Mononuclear cell (primary cell): ENCODE measurements around the gene TMEM184C. TPM values are rescaled to one million over a fixed set of nuclear protein-coding genes. Genes with fewer than 3 reads are reported as not detected.

Source experiments
- H3K27me3 ChIP-seq: 2 replicates; pipeline ENCODE4 v1.6.0; 2011; ENCODE audit warnings: low read length, control low read depth; ENCODE audit not compliant: insufficient read depth
- H3K4me1 ChIP-seq: 2 replicates; pipeline ENCODE4 v1.5.1; 2011; ENCODE audit warnings: mild to moderate bottlenecking, low read length, control low read depth; ENCODE audit not compliant: insufficient read depth
- H3K4me3 ChIP-seq: 2 replicates; pipeline ENCODE4 v1.5.1; 2011; ENCODE audit warnings: mild to moderate bottlenecking, low read length, moderate library complexity
- H3K9me3 ChIP-seq: 2 replicates; pipeline ENCODE4 v1.5.1; 2011; ENCODE audit warnings: low read depth, mild to moderate bottlenecking, control low read depth, low read length
- total RNA-seq: library from RNA; depleted of rRNA; stranded (reverse); fragments of >200 nt; gene quantifications from one replicate; pipeline ENCODE4 v1.2.3, GENCODE V29; 2012

The TMEM184C gene
- total RNA-seq, 1 donor, result 26.0 TPM

DNA sequence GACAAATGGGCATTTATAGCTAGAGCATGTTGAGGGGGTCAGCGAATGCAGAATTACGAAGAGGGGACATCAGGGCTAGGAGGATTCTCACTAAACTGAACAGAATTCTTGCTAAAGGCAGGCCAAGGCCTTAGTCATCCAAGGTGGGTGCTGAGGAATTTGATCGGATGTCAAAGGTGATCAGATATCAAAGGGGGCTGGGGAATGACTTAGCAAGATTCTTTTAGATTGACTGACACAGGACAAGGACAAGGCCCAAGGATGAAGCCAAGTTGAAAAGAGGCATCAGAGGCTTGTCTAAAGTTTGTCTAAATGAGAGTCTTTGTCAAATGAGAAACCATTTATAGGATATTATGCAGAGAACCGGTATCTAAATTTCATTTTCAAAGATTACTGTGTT lies 9.7 kb downstream of the TMEM184C start:
- no peaks in the 10 kb centered on the region for H3K27me3 ChIP-seq
- H3K9me3 ChIP-seq, result no peaks in the 10 kb centered on the region

DNA sequence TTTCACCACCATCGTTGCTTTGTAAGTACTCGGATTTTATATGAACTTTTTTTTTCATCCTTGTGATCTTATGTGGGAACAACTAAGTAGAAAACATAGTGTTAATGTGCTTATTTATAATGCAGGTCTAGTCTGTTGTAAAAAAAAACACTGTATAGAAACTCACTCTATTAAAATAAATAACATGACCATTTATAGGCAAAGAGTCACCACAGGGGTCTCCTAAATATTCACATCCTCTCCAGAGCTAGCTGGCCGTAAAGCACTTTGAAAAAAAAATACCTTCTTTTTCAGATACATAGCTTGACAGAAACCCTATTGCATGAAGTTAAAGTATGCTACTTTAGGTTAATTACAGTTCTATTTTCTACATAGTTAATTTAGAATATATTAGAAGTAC lies 11.2 kb downstream of the TMEM184C start:
- no peaks in the 10 kb centered on the region for H3K9me3 ChIP-seq
- no peaks in the 10 kb centered on the region for H3K27me3 ChIP-seq
- H3K4me1 ChIP-seq, result no peaks in the 10 kb centered on the region
- no peak overlapping the region for H3K4me3 ChIP-seq

More for the DNA sequence above, 9.7 kb downstream of the TMEM184C start:
- Histone ChIP-seq H3K4me3 (no peak overlapping the region), H3K4me1 (no peaks in the 10 kb centered on the region)

- H3K4me1 ChIP-seq, result no peaks in the 10 kb centered on the region
- no peaks in the 10 kb centered on the region for H3K27me3 ChIP-seq
- H3K9me3 ChIP-seq, result no peaks in the 10 kb centered on the region
- H3K4me3 ChIP-seq, result no peak overlapping the region
Measured at GRCh38 chr4:147629783-147630730, 12.9 kb downstream of the TMEM184C start.

DNA sequence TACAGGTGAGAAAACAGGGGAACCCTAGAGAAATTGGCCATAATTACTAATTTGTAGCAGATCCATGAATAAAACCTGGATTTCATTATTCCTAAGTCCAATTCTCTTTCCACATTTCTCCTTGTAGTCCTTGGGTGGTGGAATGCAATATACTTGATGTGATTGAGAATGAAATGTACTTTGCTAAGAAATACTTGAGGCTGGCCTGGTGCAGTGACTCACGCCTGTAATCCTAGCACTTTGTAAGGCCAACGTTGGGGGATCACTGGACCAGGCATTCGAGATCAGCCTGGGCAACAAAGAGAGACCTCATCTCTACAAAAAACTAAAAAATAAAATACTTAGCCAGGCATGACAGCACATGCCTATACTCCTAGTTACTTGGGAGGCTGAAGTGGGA lies 15.9 kb downstream of the TMEM184C start:
- Histone ChIP-seq H3K4me1 (no peaks in the 10 kb centered on the region), H3K27me3 (no peaks in the 10 kb centered on the region), H3K9me3 (no peaks in the 10 kb centered on the region), H3K4me3 (no peak overlapping the region)

GRCh38 chr4:147633643-147634042 lies 16.4 kb downstream of the TMEM184C start:
- Histone ChIP-seq H3K4me3 (no peak overlapping the region), H3K9me3 (no peaks in the 10 kb centered on the region), H3K4me1 (no peaks in the 10 kb centered on the region), H3K27me3 (no peaks in the 10 kb centered on the region)

- no peak overlapping the region for H3K4me3 ChIP-seq
- H3K4me1 ChIP-seq, result no peaks in the 10 kb centered on the region
- no peaks in the 10 kb centered on the region for H3K27me3 ChIP-seq
- H3K9me3 ChIP-seq, result no peaks in the 10 kb centered on the region
Measured at GRCh38 chr4:147635348-147635747, 18.2 kb downstream of the TMEM184C start.

GRCh38 chr4:147638365-147638764 lies 21.2 kb downstream of the TMEM184C start:
- Histone ChIP-seq H3K4me3 (no peak overlapping the region), H3K9me3 (no peaks in the 10 kb centered on the region), H3K4me1 (no peaks in the 10 kb centered on the region), H3K27me3 (no peaks in the 10 kb centered on the region)

- Histone ChIP-seq H3K4me3 (no peak overlapping the region), H3K4me1 (no peaks in the 10 kb centered on the region), H3K9me3 (no peaks in the 10 kb centered on the region), H3K27me3 (no peaks in the 10 kb centered on the region)
Measured at GRCh38 chr4:147638942-147639341, 21.7 kb downstream of the TMEM184C start.

DNA sequence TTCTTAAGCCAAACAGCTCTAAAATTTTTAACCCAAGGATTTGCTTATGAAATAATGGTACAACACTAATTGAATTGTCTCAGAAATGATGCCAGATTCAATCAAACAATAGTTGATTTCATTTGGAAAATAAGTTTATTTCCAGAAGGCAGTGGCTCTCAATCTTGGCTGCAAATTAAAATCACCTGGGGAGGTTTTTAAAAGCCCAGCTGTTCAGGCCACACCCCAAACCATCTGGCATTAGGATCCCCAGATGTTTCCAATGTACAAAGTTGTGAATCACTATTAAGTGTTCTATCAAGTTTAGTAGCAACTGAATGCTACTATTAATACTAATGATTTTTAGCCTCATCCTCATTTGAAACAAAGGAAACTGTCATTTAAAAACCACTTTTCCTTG lies 22.2 kb downstream of the TMEM184C start:
- Histone ChIP-seq H3K27me3 (no peaks in the 10 kb centered on the region), H3K4me3 (no peak overlapping the region), H3K9me3 (no peaks in the 10 kb centered on the region), H3K4me1 (no peaks in the 10 kb centered on the region)

- Histone ChIP-seq H3K9me3 (no peaks in the 10 kb centered on the region), H3K4me3 (no peak overlapping the region), H3K27me3 (no peaks in the 10 kb centered on the region), H3K4me1 (no peaks in the 10 kb centered on the region)
Measured at GRCh38 chr4:147640331-147640730, 23.1 kb downstream of the TMEM184C start.

GRCh38 chr4:147643616-147644015 lies 26.4 kb downstream of the TMEM184C start:
- Histone ChIP-seq H3K27me3 (no peaks in the 10 kb centered on the region), H3K4me3 (no peak overlapping the region), H3K4me1 (no peaks in the 10 kb centered on the region), H3K9me3 (no peaks in the 10 kb centered on the region)

- H3K4me3 ChIP-seq, result no peak overlapping the region
- H3K9me3 ChIP-seq, result no peaks in the 10 kb centered on the region
- no peaks in the 10 kb centered on the region for H3K27me3 ChIP-seq
- H3K4me1 ChIP-seq, result no peaks in the 10 kb centered on the region
Measured at GRCh38 chr4:147644471-147644870, 27.3 kb downstream of the TMEM184C start.

GRCh38 chr4:147645099-147645498 lies 27.9 kb downstream of the TMEM184C start:
- H3K4me3 ChIP-seq, result no peak overlapping the region
- H3K27me3 ChIP-seq, result no peaks in the 10 kb centered on the region
- H3K9me3 ChIP-seq, result no peaks in the 10 kb centered on the region
- no peaks in the 10 kb centered on the region for H3K4me1 ChIP-seq

- Histone ChIP-seq H3K27me3 (no peaks in the 10 kb centered on the region), H3K4me1 (no peaks in the 10 kb centered on the region), H3K4me3 (no peak overlapping the region), H3K9me3 (no peaks in the 10 kb centered on the region)
Measured at GRCh38 chr4:147648656-147649055, 31.5 kb downstream of the TMEM184C start.

- Histone ChIP-seq H3K4me3 (no peak overlapping the region), H3K27me3 (no peaks in the 10 kb centered on the region), H3K4me1 (no peaks in the 10 kb centered on the region), H3K9me3 (no peaks in the 10 kb centered on the region)
Measured at GRCh38 chr4:147651563-147651962, 34.4 kb downstream of the TMEM184C start.

GRCh38 chr4:147655639-147656038 lies 38.4 kb downstream of the TMEM184C start:
- no peaks in the 10 kb centered on the region for H3K9me3 ChIP-seq
- no peak overlapping the region for H3K4me3 ChIP-seq
- no peaks in the 10 kb centered on the region for H3K27me3 ChIP-seq
- no peaks in the 10 kb centered on the region for H3K4me1 ChIP-seq
